Measurements from ENCODE around the gene FGFR3.

The FGFR3 gene

DNA sequence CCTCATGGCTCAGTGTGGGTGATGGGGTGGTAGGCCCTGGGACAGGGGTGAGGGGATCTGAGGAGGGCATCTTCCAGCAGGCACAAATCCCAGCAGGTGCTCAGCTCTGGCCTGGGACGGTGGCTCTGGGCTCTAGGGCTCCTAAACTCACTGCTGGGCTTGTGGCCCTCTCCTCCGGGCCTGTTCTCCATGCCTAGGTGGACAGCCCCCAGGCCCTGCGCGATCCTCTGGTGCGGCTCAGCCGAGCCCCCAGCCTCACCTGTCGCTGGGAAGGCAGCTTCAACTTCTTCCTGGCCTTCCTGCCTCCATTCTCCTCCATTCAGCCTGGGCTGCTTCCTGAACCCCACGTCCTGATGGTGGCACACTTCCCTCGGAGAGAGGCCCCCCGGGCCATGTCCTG lies 19.3 kb upstream of the FGFR3 start:
- no peak for DNase-seq (ENCODE audit: low spot score in 2 of 2)
- no peak overlapping the region for H3K4me3 Mint-ChIP-seq
- H3K27ac Mint-ChIP-seq, result no peak overlapping the region
- no peak for ATAC-seq
- H3K36me3 Mint-ChIP-seq, result no peaks in the 10 kb centered on the region
- H3K4me1 Mint-ChIP-seq, result peaks cover under 1% of the 10 kb centered on the region
- H3K9me3 Mint-ChIP-seq, result no peaks in the 10 kb centered on the region

DNA sequence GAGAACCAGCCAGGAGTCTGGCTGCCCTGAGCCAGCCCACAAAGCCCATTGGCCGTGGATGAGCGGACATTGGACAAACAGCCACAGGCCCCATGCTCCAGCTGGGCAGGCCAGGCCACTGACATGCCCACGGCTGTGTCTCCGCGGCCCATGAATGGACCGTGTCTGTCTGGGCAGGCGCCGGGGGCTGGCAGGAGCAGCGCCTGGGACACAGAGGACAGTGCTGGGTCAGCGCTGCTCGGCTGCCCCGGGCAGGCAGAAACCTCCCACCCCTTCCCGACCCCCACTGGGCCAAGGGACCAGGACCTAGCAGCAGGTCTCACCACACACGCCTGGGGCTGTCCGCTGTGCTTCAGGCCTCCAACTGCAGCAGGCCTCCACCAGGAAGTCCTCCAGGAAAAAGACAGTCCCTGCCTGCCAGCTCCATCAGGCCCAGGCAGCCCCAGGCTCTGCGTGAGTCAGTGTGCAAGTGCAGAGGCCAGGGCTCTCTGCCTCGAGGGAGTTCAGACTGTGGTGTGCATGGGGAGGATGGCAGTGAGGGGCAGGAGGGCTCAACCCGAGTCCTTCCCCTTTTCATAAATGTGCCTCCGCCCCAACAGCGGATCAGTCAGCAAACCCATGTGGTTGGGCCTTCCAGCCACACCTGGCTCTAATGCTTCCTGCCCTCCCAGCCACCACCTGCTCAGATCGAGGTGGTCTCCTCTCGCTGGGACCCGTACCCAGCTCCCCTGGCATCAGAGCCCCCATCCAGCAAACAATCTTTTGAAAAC lies 17.2 kb upstream of the FGFR3 start:
- Mint-ChIP-seq H3K9me3 (no peaks in the 10 kb centered on the region), H3K36me3 (no peaks in the 10 kb centered on the region), H3K27ac (no peak overlapping the region), H3K4me3 (no peak overlapping the region), H3K4me1 (no peaks in the 10 kb centered on the region)
- ATAC-seq (no peak), DNase-seq (ENCODE audit: low spot score in 2 of 2) (no peak)

DNA sequence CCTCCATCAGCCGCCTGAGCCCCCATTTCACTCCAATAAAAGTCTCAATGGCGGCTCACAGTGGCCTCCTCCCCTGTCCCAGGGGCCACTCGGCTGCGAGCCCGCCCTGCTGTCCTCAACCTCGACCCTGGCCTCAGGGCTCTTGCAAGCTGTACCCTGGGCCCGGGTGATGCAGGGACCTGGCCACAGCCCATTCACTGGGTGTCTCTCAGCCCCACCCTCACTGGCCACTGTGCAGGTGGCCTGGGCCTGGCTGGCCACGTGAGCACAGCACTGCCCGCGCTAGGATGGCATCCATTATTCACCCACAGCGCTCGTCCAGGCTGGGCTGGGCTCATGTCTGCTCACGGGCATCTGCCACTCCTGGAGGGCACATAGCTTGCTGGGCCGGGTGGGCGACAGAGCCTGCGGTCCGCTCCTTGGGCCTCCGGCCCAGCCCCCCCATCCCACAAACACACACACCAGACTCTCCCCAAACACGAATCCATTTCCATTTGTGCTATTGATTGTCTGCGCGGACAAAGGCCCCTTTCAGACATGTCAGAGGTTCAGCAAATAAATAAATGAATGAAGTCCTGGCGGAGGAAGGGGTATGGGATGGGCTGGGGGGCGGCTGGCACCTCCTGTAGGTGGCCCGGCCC lies 16.5 kb upstream of the FGFR3 start:
- H3K27ac Mint-ChIP-seq, result no peak overlapping the region

DNA sequence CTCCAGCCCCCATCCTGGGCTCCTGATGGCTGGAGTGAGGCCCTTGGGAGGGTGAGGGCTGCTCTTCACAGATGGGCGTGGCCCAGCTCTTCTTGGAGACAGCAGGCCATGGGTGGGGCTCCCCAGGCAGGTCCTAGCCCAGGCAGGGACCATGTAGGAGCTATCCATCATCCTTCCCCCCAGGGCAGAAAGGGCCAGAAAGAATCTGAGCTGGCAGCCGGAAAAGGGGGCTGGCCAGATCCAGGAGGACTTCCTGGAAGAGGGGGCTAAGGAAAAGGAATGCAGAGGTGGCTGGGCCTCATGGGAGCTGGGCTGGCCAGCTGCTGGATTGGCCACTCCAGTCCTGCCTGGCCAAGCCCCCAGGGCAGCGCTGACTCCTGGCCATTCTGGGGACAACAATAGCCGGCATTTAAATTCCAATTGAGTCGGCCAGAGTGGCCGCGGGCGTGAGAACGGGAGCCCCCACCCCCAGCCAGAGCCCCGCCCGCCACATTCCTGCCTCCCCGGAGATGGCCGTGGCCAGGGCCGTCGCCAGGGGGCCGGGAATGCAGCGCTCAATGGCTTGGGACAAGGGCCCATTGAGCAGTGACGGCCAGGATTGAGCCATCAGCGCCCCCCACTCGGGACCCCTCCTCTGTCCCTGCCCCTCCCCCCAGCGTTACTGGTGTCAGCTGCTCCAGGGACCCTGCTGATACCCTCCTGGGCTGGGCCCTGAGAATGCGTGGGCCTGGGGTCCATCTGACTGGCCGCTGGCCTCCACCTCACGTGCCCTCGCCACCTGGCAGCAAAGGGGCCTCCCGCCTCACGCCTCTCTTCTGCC lies 15.1 kb upstream of the FGFR3 start:
- no peak overlapping the region for H3K4me3 Mint-ChIP-seq
- H3K9me3 Mint-ChIP-seq, result no peaks in the 10 kb centered on the region
- H3K27ac Mint-ChIP-seq, result no peak overlapping the region
- no peak for ATAC-seq
- no peak for DNase-seq (ENCODE audit: low spot score in 2 of 2)
- no peaks in the 10 kb centered on the region for H3K4me1 Mint-ChIP-seq
- no peaks in the 10 kb centered on the region for H3K36me3 Mint-ChIP-seq

More for the DNA sequence above, 16.5 kb upstream of the FGFR3 start:
- ATAC-seq (no peak), DNase-seq (ENCODE audit: low spot score in 2 of 2) (no peak)
- no peaks in the 10 kb centered on the region for H3K9me3 Mint-ChIP-seq
- H3K36me3 Mint-ChIP-seq, result no peaks in the 10 kb centered on the region
- H3K4me3 Mint-ChIP-seq, result no peak overlapping the region
- H3K4me1 Mint-ChIP-seq, result no peaks in the 10 kb centered on the region

DNA sequence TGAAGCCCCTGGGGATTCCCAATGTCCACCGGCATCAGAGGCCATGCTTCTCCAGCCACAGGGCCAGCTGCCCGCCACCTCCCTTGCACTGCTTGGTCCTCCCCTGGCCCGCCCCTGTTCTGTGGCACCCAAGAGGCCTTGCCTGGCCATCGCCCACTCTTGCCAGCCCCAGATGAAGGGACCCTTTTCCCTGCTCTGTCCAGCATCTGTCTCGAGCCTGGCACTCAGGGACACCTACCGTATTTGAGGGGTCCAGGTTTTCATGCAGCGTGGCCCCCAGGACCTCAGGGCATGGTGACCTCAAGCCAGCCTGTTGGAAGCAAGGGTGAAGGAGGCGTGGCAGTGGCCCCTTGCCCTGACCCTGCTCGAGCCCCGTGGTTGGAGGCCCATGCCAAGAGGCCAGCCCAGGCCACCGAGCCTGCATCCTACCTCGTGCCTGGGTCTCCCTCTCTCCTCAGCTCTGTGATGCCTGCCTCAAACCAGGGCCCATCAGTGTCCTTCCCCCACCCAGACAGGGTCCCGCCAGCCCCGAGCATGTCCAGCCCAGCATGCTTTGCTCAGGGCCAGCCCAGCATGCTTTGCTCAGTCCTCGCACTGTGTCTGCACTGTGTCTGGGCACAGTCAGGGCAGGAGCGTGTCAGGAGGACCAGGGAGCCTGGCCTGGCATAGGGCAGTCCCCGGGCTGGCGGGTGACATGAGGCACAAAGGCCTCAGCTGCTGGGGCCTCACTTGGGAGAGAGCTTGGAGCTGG lies 14.3 kb upstream of the FGFR3 start:
- no peak overlapping the region for H3K27ac Mint-ChIP-seq
- no peaks in the 10 kb centered on the region for H3K9me3 Mint-ChIP-seq
- no peak for DNase-seq (ENCODE audit: low spot score in 2 of 2)
- no peaks in the 10 kb centered on the region for H3K36me3 Mint-ChIP-seq
- H3K4me3 Mint-ChIP-seq, result no peak overlapping the region
- ATAC-seq, result no peak
- no peaks in the 10 kb centered on the region for H3K4me1 Mint-ChIP-seq

DNA sequence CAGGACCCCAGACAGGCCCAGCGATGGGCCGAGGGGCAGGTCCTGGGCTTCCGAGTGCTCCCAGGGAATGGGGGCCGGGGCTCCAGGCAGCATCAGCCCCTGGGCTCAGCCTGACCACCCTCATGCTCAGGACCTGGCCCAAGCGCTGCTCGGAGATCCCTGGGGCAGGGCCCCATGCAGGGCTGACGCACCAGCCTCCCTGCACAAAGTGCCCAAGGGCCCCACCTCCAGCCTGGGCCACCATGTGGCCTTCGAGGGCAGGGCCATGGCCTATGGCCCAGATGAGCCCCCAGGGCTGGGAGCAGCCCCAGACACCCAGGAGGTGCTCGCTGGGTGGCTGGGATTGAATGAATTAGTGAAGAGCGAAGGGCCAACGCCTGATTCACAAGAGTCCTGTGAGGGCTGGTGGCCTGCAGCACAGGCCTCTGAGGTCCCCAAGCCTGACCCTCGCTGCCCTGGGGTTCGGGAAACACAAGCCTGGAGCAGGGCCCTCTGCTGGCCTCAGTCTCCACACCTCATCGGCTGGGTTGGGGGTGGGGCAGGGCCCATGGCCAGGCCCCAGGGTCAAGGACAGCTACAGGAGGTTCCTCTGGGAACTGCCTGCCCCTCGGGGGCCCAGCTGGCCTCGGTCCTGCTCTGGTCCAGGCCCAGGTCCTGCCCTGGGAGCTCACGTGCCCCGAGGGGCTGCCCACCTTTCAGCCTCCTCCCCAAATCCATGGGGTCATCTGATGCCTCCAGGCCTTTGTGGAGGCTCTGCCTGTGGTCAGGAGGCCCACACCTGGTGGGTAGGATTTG lies 13.3 kb upstream of the FGFR3 start:
- no peaks in the 10 kb centered on the region for H3K4me1 Mint-ChIP-seq
- H3K4me3 Mint-ChIP-seq, result no peak overlapping the region
- no peak for DNase-seq (ENCODE audit: low spot score in 2 of 2)
- no peak for ATAC-seq
- H3K9me3 Mint-ChIP-seq, result no peaks in the 10 kb centered on the region
- no peaks in the 10 kb centered on the region for H3K36me3 Mint-ChIP-seq
- H3K27ac Mint-ChIP-seq, result no peak overlapping the region

DNA sequence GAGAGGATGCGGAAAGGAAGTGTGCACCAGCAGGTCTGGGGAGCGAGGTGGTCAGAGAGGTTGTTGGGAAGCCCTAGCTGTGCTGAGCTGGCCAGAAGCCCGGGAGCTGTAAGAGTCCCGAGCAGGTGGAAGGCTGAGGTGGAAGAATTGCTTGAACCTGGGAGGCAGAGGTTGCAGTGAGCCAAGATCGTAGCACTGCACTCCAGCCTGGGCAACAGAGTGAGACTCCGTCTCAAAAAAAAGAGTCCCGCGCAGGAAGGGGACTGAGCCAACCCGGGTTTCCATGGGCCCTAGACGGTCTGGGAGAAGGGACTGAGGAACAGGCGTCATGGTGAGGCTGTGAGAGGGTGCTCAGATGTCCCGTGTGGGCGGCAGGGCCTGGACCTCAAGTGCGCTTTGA lies 12.7 kb upstream of the FGFR3 start:
- Mint-ChIP-seq H3K9me3 (no peaks in the 10 kb centered on the region), H3K4me1 (no peaks in the 10 kb centered on the region), H3K4me3 (no peak overlapping the region), H3K27ac (no peak overlapping the region), H3K36me3 (no peaks in the 10 kb centered on the region)
- DNase-seq (ENCODE audit: low spot score in 2 of 2) (no peak), ATAC-seq (no peak)

DNA sequence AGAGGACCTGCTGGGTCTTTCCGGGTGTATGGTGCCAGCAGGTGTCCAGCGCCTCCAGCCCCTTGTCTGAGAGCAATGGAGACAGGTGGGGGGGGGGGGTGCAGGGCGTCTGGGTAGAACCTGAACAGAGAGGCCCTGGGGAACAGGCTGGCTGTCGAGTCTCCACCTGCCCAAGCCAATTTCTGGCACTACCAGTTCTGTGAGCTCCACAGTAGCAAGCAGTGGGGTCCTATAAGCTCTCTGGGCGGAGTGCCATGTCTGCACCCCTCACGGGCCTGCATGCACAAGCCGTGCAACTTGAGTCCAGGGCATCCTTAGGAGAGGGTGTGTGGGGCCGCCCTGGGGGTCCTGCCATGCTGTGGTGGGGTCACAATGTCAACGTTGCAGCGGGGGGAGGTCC lies 10.1 kb upstream of the FGFR3 start:
- Mint-ChIP-seq H3K36me3 (no peaks in the 10 kb centered on the region), H3K9me3 (no peaks in the 10 kb centered on the region), H3K4me1 (no peaks in the 10 kb centered on the region), H3K4me3 (no peak overlapping the region), H3K27ac (no peak overlapping the region)
- DNase-seq (ENCODE audit: low spot score in 2 of 2), result no peak
- no peak for ATAC-seq

DNA sequence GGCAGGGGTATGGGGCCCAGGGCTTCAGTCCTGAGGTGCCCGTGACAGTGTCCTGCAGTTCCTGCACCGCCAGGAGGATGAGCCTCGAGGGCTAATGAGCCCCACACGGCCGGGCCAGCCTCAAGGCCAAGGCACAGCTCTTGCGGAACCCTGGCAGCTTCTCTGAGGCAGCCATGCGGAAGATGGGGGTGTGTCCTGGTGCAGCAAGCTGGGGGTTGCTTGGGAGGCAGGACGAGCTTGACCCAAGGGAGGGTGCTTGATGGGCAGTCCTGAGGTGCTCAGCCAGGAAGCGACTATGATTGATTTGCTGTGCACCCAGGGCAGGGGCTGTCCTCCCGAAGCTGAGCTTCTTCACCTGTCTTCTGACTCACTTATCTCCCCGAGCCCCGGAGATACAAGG lies 9.1 kb upstream of the FGFR3 start:
- H3K4me1 Mint-ChIP-seq, result no peaks in the 10 kb centered on the region
- no peak for DNase-seq (ENCODE audit: low spot score in 2 of 2)
- H3K9me3 Mint-ChIP-seq, result no peaks in the 10 kb centered on the region
- no peak overlapping the region for H3K27ac Mint-ChIP-seq
- no peaks in the 10 kb centered on the region for H3K36me3 Mint-ChIP-seq
- no peak for ATAC-seq
- H3K4me3 Mint-ChIP-seq, result no peak overlapping the region

DNA sequence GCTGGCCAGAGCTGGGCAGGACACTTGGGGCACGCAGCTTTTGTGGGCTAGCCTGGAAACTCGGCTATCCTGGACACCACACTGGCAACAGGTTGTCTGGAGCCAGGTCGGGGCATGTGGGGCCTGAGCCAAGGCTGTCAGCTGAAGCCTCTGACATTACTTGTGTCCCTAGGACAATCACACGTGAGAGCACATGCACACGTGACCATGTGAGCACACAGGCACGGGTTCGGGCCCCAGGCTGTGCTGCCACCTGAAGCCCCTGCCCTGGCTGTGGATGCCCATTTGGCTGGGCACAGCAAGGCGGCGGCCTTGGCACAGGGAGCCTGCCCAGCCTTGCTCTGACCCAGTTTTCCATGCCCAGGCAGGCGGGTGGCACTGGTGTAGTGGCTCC lies 8.7 kb upstream of the FGFR3 start:
- DNase-seq (ENCODE audit: low spot score in 2 of 2), result no peak
- no peak for ATAC-seq
- no peaks in the 10 kb centered on the region for H3K36me3 Mint-ChIP-seq
- H3K4me3 Mint-ChIP-seq, result no peak overlapping the region
- no peaks in the 10 kb centered on the region for H3K9me3 Mint-ChIP-seq
- H3K4me1 Mint-ChIP-seq, result no peaks in the 10 kb centered on the region
- H3K27ac Mint-ChIP-seq, result no peak overlapping the region

DNA sequence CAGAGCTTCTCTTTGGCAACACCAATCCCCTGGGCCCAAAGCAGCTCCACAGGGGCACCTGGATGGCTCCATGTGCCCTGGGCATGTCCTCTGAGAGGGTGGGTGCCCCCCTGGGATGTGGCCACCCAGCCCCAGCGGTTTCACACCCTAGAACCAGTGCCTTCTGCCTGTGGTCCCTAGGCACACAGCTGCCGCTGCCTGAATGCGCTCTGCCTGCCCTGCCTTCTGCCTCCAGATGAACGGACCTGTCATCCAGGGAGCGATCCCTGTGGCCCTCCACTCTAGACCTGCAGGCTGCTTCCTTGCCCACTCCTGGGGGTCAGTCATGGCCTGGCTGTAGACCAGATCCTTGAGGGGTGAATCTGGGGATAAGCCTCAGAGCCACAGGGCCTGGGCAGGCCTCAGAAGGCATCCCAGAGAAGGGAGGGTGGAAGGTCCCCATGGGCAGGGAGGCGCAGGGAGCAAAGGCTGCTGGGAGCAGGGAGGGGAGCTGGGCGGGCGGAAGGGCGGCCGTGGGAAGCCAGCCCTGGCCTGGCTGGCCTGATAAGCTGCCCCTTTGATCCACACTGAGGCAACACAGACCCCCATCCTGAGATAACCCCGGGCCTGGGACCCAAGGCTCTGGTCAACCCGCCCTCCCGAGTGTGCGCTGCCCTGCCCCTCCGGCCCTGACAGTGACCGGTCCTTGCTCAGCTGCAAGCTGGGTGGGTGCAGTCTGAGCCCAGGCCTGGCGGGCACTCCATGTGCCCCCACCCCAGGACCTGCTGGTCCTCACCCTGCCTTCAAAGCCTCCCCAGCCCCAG lies 8.1 kb upstream of the FGFR3 start:
- no peak overlapping the region for H3K4me3 Mint-ChIP-seq
- H3K36me3 Mint-ChIP-seq, result no peaks in the 10 kb centered on the region
- no peaks in the 10 kb centered on the region for H3K9me3 Mint-ChIP-seq
- no peak overlapping the region for H3K27ac Mint-ChIP-seq
- H3K4me1 Mint-ChIP-seq, result no peaks in the 10 kb centered on the region
- ATAC-seq (no peak), DNase-seq (ENCODE audit: low spot score in 2 of 2) (no peak)

DNA sequence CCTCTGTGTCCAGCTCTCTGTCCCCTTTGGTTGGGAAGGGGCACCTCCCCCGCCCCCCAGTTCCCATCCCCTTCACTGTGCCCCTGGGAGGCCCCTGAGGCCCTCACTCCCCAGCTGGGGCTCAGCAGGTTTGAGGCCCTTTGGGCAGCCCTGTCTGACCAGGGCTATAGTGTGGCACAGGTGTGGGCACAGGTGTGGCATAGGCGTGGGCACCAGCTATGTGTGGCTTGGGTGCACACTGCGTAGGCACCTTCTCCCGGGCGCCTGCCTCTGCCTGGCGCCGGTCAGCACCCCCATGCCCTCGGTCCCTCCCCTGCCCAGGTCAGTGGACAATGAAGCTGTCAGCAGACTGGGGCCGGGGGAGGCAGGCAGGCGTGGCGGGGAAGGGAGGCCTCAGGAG lies 7.5 kb upstream of the FGFR3 start:
- Mint-ChIP-seq H3K9me3 (no peaks in the 10 kb centered on the region), H3K36me3 (no peaks in the 10 kb centered on the region), H3K4me3 (no peak overlapping the region), H3K27ac (no peak overlapping the region), H3K4me1 (no peaks in the 10 kb centered on the region)
- no peak for ATAC-seq
- no peak for DNase-seq (ENCODE audit: low spot score in 2 of 2)

DNA sequence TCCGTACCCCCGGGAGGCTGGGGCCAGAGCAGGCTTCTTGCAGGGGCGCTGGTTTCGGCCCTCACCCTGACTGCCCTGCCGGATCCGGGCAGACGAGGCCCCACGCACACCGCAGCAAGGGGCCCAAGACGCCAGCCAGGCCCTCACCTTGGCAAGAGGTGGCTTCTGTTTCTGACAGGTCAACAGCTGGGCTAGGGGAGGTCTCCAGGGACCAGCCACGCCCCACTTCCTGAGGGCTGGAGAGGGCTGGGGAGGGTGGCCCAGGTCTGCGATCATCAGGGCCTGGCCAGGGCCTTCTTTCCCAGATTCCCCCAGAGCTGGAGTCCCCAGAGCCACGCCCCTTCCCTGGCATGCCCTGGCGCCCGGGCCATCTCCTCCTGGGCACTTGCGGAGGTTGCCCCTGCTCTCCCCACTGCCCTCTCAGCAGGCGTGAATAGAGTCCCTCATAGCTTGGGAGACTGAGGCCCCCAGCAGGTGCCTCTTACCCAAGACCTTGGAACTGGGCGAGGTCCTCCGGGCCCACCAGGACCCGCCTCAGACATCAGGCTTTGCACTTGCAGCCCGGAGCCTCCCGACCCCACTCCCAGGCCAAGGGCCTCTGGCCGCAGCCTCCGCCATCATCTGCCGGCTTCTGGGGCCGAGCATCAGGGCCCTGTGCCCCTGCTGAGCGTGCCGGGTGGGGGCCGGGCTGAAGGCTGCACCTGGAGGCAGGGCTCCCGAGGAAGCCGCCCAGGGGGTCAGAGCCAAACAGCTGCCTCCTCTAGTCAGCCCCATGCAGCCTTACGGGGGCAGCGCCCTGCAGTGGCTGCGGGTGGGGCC lies 6.3 kb upstream of the FGFR3 start:
- Mint-ChIP-seq H3K27ac (no peak overlapping the region), H3K9me3 (no peaks in the 10 kb centered on the region), H3K4me3 (no peak overlapping the region), H3K36me3 (no peaks in the 10 kb centered on the region), H3K4me1 (no peaks in the 10 kb centered on the region)
- DNase-seq (ENCODE audit: low spot score in 2 of 2) (no peak), ATAC-seq (no peak)
